ENCODE data around the gene CBS. TPM values are rescaled to one million over a fixed set of nuclear protein-coding genes. Genes with fewer than 3 reads are reported as not detected.
"Not testable (repeated sequence)": the region's sequence is repeated elsewhere in the genome, so short reads cannot be mapped to it uniquely, and the experiment has no call there.

CBS gene
- total RNA-seq, 2 experiments from 2014 or later, result 60.4 to 64.2 TPM

DNA sequence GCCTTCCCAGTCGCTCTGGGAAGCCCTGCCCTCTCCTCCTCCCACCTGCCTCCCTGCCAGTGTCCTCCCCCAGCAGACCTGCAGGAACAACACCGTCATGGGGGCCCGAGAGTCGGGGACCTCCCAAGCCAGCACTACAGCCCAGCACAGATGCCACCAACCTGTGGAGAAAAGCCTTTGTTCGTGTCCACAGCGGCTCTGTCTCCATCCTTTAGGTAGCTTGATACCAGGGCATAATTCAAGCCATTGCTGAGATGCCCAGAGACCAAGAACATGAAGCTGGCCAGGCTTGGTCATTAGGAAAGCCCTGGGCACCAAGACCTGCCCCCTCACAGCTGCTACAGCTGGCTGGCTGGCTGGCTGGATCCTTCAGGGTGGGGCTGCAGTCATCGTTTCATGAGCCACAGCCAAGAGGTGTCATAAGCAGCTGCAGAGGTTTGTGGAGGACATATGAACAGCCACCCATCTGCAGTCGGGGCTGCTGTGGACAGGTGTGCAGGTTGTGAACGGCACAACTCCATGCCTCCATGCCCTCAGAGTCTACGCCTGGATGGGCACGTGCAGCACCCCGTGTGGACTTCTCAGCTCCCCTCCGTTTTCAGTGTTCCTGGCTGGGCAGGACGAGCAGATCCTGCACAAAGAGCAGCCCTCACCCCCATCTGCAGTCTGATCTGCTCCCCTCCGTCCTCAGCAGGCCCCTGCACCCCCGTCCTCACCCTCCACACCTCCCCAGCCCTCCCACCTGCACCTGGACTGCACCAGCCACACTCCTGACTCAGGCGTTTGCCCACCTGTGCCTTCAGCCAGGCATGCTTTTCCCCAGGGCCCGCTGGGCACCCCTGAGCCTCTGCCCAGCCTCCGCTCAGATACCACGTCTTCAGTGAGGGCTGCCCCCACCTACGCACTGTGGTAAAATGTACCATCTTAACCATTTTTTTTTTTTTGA is 29.5 kb downstream of the CBS start:
- POLR2A ChIA-PET; DNase-seq; H3K36me3 Mint-ChIP-seq (ENCODE audit: low read depth); H3K9me3 Mint-ChIP-seq; H3K4me3 Mint-ChIP-seq; CTCF ChIA-PET; H3K27me3 Mint-ChIP-seq; H3K4me1 Mint-ChIP-seq: not testable (repeated sequence)
- H3K27ac Mint-ChIP-seq, result peak overlapping the region; percentile 70

- POLR2A ChIA-PET; H3K4me1 Mint-ChIP-seq; DNase-seq; H3K36me3 Mint-ChIP-seq (ENCODE audit: low read depth); H3K4me3 Mint-ChIP-seq; CTCF ChIA-PET; H3K9me3 Mint-ChIP-seq; H3K27me3 Mint-ChIP-seq: not testable (repeated sequence)
- H3K27ac Mint-ChIP-seq, result peak overlapping the region; percentile 76
Measured at GRCh38 chr21:43045165-43045875, 30.3 kb downstream of the CBS start.

GRCh38 chr21:43044547-43044946 is 31.1 kb downstream of the CBS start:
- H3K9me3 Mint-ChIP-seq; H3K27me3 Mint-ChIP-seq; H3K27ac Mint-ChIP-seq; H3K4me1 Mint-ChIP-seq; POLR2A ChIA-PET; H3K4me3 Mint-ChIP-seq; DNase-seq; CTCF ChIA-PET; H3K36me3 Mint-ChIP-seq (ENCODE audit: low read depth): not testable (repeated sequence)

GRCh38 chr21:43043291-43043690 is 32.3 kb downstream of the CBS start:
- POLR2A ChIA-PET; H3K27ac Mint-ChIP-seq; H3K27me3 Mint-ChIP-seq; H3K36me3 Mint-ChIP-seq (ENCODE audit: low read depth); CTCF ChIA-PET; DNase-seq; H3K4me1 Mint-ChIP-seq; H3K4me3 Mint-ChIP-seq; H3K9me3 Mint-ChIP-seq: not testable (repeated sequence)

DNA sequence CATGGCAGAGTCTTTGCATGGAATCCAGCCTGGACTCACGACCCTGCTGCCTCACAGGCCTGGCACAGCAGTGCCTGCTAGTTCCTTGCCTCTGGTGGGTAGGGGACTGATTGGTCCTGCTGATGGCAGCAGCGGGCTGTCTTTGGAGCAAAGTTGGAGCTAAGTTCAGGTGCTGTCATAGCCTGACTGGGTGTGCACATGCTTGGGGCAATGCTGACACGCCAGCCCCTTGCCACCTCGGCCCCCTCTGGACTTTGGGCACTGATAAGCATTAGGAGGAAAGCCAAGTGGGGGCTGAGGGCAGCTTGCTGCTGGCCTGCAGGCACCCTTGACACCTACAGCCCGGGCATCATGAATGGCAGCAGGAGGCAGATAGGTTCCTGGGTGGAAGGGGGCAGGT is 33.5 kb downstream of the CBS start:
- H3K4me3 Mint-ChIP-seq; H3K27me3 Mint-ChIP-seq; H3K36me3 Mint-ChIP-seq (ENCODE audit: low read depth); H3K27ac Mint-ChIP-seq; H3K4me1 Mint-ChIP-seq; CTCF ChIA-PET; POLR2A ChIA-PET; H3K9me3 Mint-ChIP-seq; DNase-seq: not testable (repeated sequence)

DNA sequence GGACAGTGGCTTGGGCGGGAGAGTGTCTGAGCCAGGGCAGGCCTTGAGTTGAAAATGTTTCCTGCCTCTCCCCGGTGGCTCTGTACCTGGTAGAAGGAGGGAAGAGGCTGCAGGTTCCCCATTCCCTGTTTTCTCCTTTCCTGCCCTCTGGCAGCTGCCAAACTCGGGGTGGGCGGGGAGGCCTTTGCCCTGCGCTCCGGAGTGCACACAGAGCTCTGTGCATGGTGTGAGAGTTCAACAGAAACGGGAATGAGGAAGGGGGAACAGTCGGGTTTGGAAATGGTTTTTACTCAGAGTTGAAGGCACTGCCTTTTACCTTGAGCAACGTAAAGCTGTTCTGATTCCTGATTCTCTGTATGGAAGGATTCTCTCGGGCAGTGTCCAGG is 37.0 kb downstream of the CBS start:
- H3K9me3 Mint-ChIP-seq; H3K4me1 Mint-ChIP-seq; CTCF ChIA-PET; H3K27me3 Mint-ChIP-seq; H3K27ac Mint-ChIP-seq; DNase-seq; H3K36me3 Mint-ChIP-seq (ENCODE audit: low read depth); H3K4me3 Mint-ChIP-seq; POLR2A ChIA-PET: not testable (repeated sequence)

- H3K36me3 Mint-ChIP-seq (ENCODE audit: low read depth); CTCF ChIA-PET; H3K27ac Mint-ChIP-seq; H3K4me1 Mint-ChIP-seq; DNase-seq; POLR2A ChIA-PET; H3K27me3 Mint-ChIP-seq; H3K9me3 Mint-ChIP-seq; H3K4me3 Mint-ChIP-seq: not testable (repeated sequence)
Measured at GRCh38 chr21:43037918-43038658, 37.5 kb downstream of the CBS start.

DNA sequence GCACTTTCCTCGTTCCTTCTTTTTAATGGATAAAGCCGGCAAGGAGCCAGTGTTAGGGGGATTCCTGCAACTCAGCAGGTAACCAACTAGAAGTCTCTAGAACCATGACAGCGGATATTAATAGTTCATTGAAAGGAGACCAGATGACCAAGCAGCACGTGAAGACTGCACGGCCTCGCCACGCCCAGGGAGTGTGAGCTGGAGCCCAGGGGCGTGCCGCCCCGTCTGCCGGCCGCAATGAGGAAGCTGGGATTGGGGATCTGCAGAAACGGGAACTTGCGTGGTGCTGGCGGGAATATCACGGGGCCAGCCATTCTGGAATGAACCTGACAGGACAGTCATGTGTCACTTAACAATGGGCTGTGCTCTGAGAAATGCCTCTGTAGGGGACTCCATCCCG is 38.7 kb downstream of the CBS start:
- DNase-seq; H3K4me3 Mint-ChIP-seq; H3K4me1 Mint-ChIP-seq; H3K27ac Mint-ChIP-seq; CTCF ChIA-PET; H3K27me3 Mint-ChIP-seq; H3K36me3 Mint-ChIP-seq (ENCODE audit: low read depth); H3K9me3 Mint-ChIP-seq; POLR2A ChIA-PET: not testable (repeated sequence)

GRCh38 chr21:43034826-43035225 is 40.8 kb downstream of the CBS start:
- H3K4me1 Mint-ChIP-seq, result no peaks in the 10 kb centered on the region
- no peaks in the 10 kb centered on the region for H3K9me3 Mint-ChIP-seq
- no peak overlapping the region for H3K4me3 Mint-ChIP-seq
- no peak for DNase-seq
- no peaks in the 10 kb centered on the region for H3K27me3 Mint-ChIP-seq
- ChIA-PET CTCF (no interaction called here), POLR2A (no interaction called here)
- H3K27ac Mint-ChIP-seq, result no peak overlapping the region
- H3K36me3 Mint-ChIP-seq (ENCODE audit: low read depth), result peaks cover 8% of the 10 kb centered on the region

- ChIA-PET CTCF (no interaction called here), POLR2A (no interaction called here)
- peaks cover 14% of the 10 kb centered on the region for H3K36me3 Mint-ChIP-seq (ENCODE audit: low read depth)
- H3K27ac Mint-ChIP-seq, result no peak overlapping the region
- H3K4me3 Mint-ChIP-seq, result no peak overlapping the region
- H3K4me1 Mint-ChIP-seq, result no peaks in the 10 kb centered on the region
- H3K9me3 Mint-ChIP-seq, result no peaks in the 10 kb centered on the region
- no peak for DNase-seq
- H3K27me3 Mint-ChIP-seq, result no peaks in the 10 kb centered on the region
Measured at GRCh38 chr21:43034101-43034500, 41.5 kb downstream of the CBS start.

DNA sequence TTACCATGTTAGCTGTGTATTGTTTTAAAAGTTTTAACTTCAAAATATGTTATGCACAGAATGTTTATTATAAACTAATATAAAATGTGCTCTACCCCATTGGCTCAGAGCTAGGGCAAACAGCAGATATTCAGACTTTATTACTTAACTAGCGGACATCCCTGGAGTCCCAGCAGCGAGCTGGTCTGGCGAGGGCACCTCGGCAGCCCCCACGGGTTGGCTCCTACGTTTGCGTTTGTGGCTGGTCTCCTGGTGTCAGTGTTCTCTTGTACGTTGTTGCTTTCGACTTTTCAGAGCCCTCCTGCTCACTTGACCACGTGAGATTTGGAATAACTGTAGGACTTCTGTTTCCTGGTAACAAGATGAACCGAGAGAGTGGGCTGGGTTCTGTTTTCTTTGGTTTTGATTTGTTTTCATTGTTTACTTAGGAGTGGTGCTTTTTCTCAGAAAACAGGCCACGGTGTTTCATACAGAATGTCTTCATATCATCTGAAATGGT is 44.5 kb downstream of the CBS start:
- ChIA-PET CTCF (no interaction called here), POLR2A (no interaction called here)
- H3K27me3 Mint-ChIP-seq, result no peaks in the 10 kb centered on the region
- H3K4me1 Mint-ChIP-seq, result no peaks in the 10 kb centered on the region
- no peak overlapping the region for H3K27ac Mint-ChIP-seq
- DNase-seq, result no peak
- peaks cover 34% of the 10 kb centered on the region for H3K36me3 Mint-ChIP-seq (ENCODE audit: low read depth)
- H3K4me3 Mint-ChIP-seq, result no peak overlapping the region
- no peaks in the 10 kb centered on the region for H3K9me3 Mint-ChIP-seq

GRCh38 chr21:43029785-43030184 is 45.9 kb downstream of the CBS start:
- Mint-ChIP-seq H3K36me3 (ENCODE audit: low read depth) (peaks cover 41% of the 10 kb centered on the region), H3K27ac (no peak overlapping the region), H3K4me1 (no peaks in the 10 kb centered on the region), H3K27me3 (no peaks in the 10 kb centered on the region), H3K4me3 (no peak overlapping the region), H3K9me3 (no peaks in the 10 kb centered on the region)
- ChIA-PET CTCF (no interaction called here), POLR2A (no interaction called here)
- no peak for DNase-seq

DNA sequence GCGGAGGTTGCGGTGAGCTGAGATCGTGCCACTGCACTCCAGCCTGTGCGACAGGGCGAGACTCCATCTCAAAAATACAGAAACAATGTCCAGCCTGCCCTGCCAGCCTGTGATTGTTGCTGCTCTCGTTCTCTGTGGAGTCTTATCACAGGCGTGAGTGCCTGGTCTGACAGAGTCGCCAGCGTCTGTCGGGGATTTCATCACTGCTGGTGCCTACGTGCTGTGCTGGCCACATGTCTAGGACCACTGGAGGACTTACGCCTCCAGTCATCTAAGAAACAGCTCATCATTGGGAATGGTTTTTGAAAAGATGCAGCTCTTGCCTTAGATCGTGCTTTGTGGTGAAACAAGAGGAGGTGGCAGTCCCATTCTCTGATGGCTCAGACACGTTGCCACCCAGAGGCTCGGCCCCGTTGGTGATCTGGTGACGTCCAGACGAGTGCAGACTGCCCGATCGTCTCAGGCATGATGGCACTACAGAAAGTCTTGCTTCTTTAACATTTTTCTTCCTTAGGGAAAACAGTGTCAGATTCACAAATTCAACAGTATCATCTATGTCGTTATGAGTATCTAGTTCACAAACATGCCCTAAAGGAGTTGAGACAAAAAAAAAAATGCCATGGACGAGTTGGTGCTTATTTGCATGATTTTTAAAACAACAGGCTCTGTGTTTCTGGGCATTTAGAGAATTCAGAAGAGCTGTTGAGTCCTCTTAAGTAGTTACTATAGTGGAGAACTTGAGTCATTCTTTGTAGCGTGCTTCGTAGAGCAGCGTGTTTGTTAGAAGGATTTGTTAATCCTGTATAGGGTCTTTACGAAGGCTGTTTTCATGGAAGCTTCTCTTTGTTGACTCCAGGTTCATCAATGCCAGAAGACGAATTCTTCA is 47.5 kb downstream of the CBS start:
- ChIA-PET POLR2A (no interaction called here), CTCF (no interaction called here)
- no peak overlapping the region for H3K27ac Mint-ChIP-seq
- no peak for DNase-seq
- H3K4me3 Mint-ChIP-seq, result no peak overlapping the region
- H3K4me1 Mint-ChIP-seq, result no peaks in the 10 kb centered on the region
- peaks cover 49% of the 10 kb centered on the region for H3K36me3 Mint-ChIP-seq (ENCODE audit: low read depth)
- no peaks in the 10 kb centered on the region for H3K27me3 Mint-ChIP-seq
- no peaks in the 10 kb centered on the region for H3K9me3 Mint-ChIP-seq

All from activated CD4-positive, alpha-beta memory T cell treated with anti-CD3 and anti-CD28 coated beads, Interleukin-2, amount 10 ng/mL, durations not matched to agents 7 days and 5 days (primary cell).